GM19238 (cell line): ENCODE data around the gene OR10X1.

Experiments
- DNase-seq: peaks from one replicate; pipeline ENCODE4 v3.0.0; 2011; ENCODE audit warnings: low spot score; ENCODE audit not compliant: insufficient read length

Gene OR10X1

GRCh38 chr1:158579733-158580132 is at the start of gene OR10X1:
TSS of gene OR10X1 (minus strand) at chr1:158579899. CDS start at chr1:158579899, 0 bp downstream.
- no peak for DNase-seq

GRCh38 chr1:158613764-158614163 is 34.1 kb upstream of the OR10X1 start:
- no peak for DNase-seq

DNA sequence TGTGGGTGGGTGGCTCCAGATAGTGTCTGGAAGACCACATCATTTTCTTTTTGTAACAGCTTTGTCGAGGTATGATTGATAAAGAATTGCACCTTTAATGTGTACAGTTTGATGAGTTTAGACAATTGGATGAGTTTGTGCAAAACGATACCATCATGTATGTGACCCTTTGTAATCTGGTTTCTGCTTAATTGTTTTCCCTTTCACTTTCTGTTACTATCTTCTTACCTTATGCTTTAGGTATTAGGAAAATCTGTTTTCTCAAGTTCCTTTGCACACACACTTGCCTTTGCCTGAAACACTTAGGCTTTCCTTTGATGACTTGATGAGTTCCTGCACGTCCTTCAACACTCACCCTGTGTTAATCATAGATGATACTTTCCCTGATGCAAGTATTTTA is 32.2 kb upstream of the OR10X1 start:
- no peak for DNase-seq

DNA sequence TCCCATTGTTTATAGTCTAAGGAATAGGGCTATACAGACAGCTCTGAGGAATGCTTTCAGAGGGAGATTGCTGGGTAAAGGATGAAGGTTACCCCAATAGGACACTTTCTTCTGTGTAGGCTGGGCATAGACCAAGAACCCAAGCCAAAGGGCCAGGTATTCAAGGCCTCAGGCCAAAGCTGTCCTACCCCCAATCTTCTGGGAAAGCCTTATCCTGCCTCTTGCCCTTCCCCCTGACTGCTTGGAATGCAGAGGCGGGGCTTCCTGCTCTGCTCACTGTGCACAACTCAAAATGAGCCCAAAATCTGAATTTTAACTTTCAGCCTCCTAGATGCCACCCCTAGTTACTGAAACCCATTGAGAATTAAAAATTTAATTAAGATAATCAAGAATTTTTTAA is 27.6 kb upstream of the OR10X1 start:
- no peak for DNase-seq

GRCh38 chr1:158604968-158605367 is 25.3 kb upstream of the OR10X1 start, which contains the start of gene OR10Z1:
TSS of gene OR10Z1 (plus strand) at chr1:158605268. CDS start at chr1:158606439, 1,171 bp downstream.
- DNase-seq = no peak

- DNase-seq = no peak
Measured at GRCh38 chr1:158600735-158601134, 21.0 kb upstream of the OR10X1 start.

DNA sequence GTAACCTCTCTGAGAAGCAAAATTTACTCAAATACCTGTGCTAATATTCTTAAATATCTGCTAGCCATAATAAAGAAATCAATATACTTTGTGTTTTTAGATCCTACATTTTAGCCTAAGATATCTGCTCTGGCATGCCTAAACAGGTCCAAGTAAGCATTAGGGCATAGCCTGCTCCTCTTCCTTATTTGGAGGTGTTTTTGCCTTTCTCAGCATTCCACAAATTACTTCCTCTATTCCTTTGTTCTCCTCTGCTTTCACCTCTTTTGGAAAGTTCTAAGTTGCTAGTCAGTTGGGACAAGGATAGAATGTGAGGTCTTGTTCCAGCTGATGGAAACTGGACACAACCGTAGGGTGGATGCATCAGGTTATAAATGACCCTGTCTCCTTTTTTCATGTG is 7.2 kb upstream of the OR10X1 start:
- no peak for DNase-seq

DNA sequence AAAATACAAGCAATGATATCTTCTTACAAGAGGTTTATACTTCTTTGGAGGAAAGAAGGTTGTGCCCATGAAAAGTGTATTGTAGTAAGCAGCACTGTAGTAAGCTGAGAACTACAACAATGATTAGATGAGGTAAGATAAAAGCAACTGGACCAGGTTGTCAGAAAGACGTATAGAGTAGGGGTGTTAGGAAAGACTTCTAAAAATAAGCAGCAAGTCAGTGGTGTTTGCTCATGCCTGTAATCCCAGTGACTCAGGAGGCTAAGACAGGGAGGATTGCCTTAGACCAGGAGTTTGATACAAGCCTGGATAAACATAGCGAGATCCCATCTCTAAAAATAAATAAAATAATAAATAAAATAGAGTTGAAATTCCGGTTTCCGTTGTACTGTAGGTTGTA is 4.3 kb upstream of the OR10X1 start:
- DNase-seq = no peak

- DNase-seq = no peak
Measured at GRCh38 chr1:158577561-158577960, 2.1 kb downstream of the OR10X1 start.

- no peak for DNase-seq
Measured at GRCh38 chr1:158572226-158572625, 7.5 kb downstream of the OR10X1 start.

GRCh38 chr1:158570480-158570879 is 9.2 kb downstream of the OR10X1 start, which contains the start of gene OR6P1:
TSS of gene OR6P1 (minus strand) at chr1:158570580. CDS start at chr1:158563604, 6,976 bp downstream.
- no peak for DNase-seq

GRCh38 chr1:158564608-158565007 is 15.1 kb downstream of the OR10X1 start:
- no peak for DNase-seq

GRCh38 chr1:158563853-158564252 is 15.8 kb downstream of the OR10X1 start:
- no peak for DNase-seq

DNA sequence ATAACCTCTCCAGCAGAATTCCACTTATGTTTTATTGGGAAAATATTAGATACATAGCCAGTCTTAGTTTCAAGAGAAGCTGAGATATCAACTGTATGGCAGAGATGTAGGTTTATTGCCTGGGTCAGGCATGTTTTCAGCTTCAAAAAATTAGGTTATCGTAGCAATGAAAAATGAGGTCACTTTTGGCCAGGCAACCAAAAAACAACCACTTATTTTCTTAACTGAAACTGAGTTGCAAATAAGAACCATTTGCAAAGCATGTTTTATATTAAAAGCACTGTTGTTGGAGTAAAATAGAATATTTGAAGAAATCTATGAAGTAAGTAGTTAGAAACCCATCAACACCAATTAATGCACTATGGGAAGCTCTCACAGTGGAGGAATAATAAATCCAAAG is 20.0 kb downstream of the OR10X1 start:
- no peak for DNase-seq

DNA sequence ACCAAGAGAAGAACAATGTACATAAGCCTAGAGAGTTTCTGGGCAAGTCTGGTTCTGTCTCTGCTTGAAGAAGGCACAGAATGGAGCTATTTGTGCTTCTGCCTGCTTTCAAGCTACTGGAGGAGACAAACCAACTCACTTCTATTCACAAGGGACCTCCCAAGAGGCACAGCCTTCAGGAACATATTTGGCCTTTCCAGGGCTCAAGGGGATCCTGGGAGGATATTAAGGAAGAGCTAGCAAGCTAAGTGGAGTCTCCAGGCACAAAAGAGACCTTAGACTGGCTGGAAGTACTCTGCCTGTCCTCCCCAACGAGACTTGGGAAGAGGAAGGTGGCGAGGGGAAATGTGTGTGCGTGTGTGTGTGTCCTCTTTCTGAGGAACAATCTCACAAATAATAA is 25.3 kb downstream of the OR10X1 start, which contains the start of gene OR6Y1:
Gene OR6Y1 (minus strand): TSS at position 54 of the 400 bp plus-strand sequence. CDS start 6,300 bp downstream, outside the sequence.
- no peak for DNase-seq

- no peak for DNase-seq
Measured at GRCh38 chr1:158552296-158552695, 27.4 kb downstream of the OR10X1 start.

GRCh38 chr1:158547533-158547932 is 32.2 kb downstream of the OR10X1 start:
- no peak for DNase-seq

GRCh38 chr1:158537609-158538008 is 42.1 kb downstream of the OR10X1 start:
- DNase-seq = no peak

DNA sequence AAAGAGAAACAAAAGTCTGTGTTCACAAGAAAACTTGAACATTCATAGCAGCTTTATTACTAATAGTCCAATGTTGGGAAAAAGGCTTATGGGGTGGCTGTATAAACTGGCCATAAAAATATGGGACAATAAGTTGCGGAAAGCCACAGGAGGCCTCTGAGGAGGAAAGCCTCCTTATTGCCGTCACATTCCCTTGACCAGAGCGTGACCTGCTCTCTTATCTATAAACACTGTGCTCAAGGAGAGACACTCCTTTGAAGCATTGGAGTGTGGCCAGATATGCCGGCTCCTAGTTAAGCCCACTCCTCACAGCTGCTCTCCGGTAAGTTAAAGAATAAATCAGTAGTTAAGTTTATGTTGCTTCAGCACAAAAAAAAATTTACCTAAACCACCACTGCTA is 45.2 kb downstream of the OR10X1 start:
- no peak for DNase-seq
